GM10248 (cell line): Measurements from ENCODE around the gene MGAT4A.
A peak's percentile ranks its signal among the peaks of the same experiment; 100 is the strongest.

Experiments
- CTCF ChIA-PET: fragments of 300-600 bp; sonication (Branson Sonifier 250); formaldehyde crosslinking; extraction: SDS; loops from one replicate; lab custom pipeline; 2021; ENCODE audit warnings: antibody characterized with exemption; lab: Yijun Ruan, JAX
- POLR2A ChIA-PET: fragments of 350-650 bp; sonication (Branson Sonifier 250); formaldehyde crosslinking; extraction: SDS; loops from one replicate; lab custom pipeline; 2020; ENCODE audit warnings: antibody characterized with exemption; lab: Yijun Ruan, JAX
- DNase-seq: peaks from one replicate; pipeline ENCODE4 v3.0.0; 2012; ENCODE audit errors: extremely low spot score
- CTCF ChIP-seq: IDR thresholded peaks from 2 replicates; pipeline ENCODE4 v1.5.1; 2012; ENCODE audit warnings: mild to moderate bottlenecking, low read depth; ENCODE audit errors: extremely low read depth, missing control alignments, control extremely low read depth

Gene MGAT4A

GRCh38 chr2:98572211-98572610 lies 158.7 kb downstream of the MGAT4A start:
- TF ChIP-seq CTCF, result no peak
- no peak for DNase-seq
- ChIA-PET POLR2A (interaction anchor here (0.7 kb wide), 1 partner anchor 160 kb away, joined by 3 read pairs; no protein-coding TSS in a partner anchor), CTCF (interaction anchor here (1.3 to 5.4 kb wide), 3 partner anchors 11 to 159 kb away, joined by 3 to 54 read pairs (median 4); no protein-coding TSS in a partner anchor)

- TF ChIP-seq CTCF, result no peak
- DNase-seq, result no peak
- CTCF ChIA-PET, result interaction anchor here (0.9 to 5.4 kb wide), 3 partner anchors 12 to 14 kb away, joined by 3 to 54 read pairs (median 3); no protein-coding TSS in a partner anchor
- POLR2A ChIA-PET, result interaction anchor here (0.7 kb wide), 1 partner anchor 160 kb away, joined by 3 read pairs; no protein-coding TSS in a partner anchor
These were observed 159.1 kb downstream of the MGAT4A start for GRCh38 chr2:98571796-98572195.

GRCh38 chr2:98571121-98571701 lies 159.7 kb downstream of the MGAT4A start:
- no peak for TF ChIP-seq CTCF
- no peak for DNase-seq
- ChIA-PET CTCF (interaction anchor here (0.9 to 5.4 kb wide), 4 partner anchors 7 to 31 kb away, joined by 3 to 54 read pairs (median 16); no protein-coding TSS in a partner anchor), POLR2A (interaction anchor here (0.7 kb wide), 1 partner anchor 159 kb away, joined by 3 read pairs; no protein-coding TSS in a partner anchor)

- ChIA-PET CTCF (interaction anchor here (1.0 to 5.4 kb wide), 4 partner anchors 8 to 32 kb away, joined by 3 to 54 read pairs (median 16); no protein-coding TSS in a partner anchor), POLR2A (no interaction called here)
- no peak for TF ChIP-seq CTCF
- no peak for DNase-seq
These were observed 160.6 kb downstream of the MGAT4A start for GRCh38 chr2:98570356-98570755.

- TF ChIP-seq CTCF, result no peak
- ChIA-PET CTCF (interaction anchor here (1.0 to 5.4 kb wide), 3 partner anchors 8 to 28 kb away, joined by 3 to 54 read pairs (median 30); no protein-coding TSS in a partner anchor), POLR2A (no interaction called here)
- DNase-seq, result no peak
These were observed 161.0 kb downstream of the MGAT4A start for GRCh38 chr2:98569915-98570314.

GRCh38 chr2:98569197-98569793 lies 161.6 kb downstream of the MGAT4A start:
- ChIA-PET POLR2A (no interaction called here), CTCF (interaction anchor here (0.8 to 5.4 kb wide), 22 partner anchors 9 to 572 kb away, joined by 3 to 54 read pairs (median 4); no protein-coding TSS in a partner anchor)
- TF ChIP-seq CTCF, result peak; percentile 83
- DNase-seq, result peak; percentile 80
